Upper lobe of right lung (tissue), 1 donor: Measurements from ENCODE around the gene DAPP1. TPM values are rescaled to one million over a fixed set of nuclear protein-coding genes. Genes with fewer than 3 reads are reported as not detected.

Experiments used
- ATAC-seq: fragments of 200-7000 bp; cut with Tn5 transposase; one replicate; pipeline ENCODE4 v1.9.1; 2020; ENCODE audit warnings: mild to moderate bottlenecking, moderate library complexity
- DNase-seq: peaks from one replicate; pipeline ENCODE4 v3.0.0-alpha.2; 2020
- H3K27ac ChIP-seq: fragments of 200-600 bp; one replicate; pipeline ENCODE4 v1.8.0; 2022
- H3K27me3 ChIP-seq: fragments of 200-600 bp; one replicate; pipeline ENCODE4 v1.8.0; 2022; ENCODE audit warnings: mild to moderate bottlenecking
- H3K36me3 ChIP-seq: fragments of 200-600 bp; one replicate; pipeline ENCODE4 v1.8.0; 2022
- H3K4me1 ChIP-seq: fragments of 200-600 bp; one replicate; pipeline ENCODE4 v1.8.0; 2022
- H3K4me3 ChIP-seq: fragments of 200-600 bp; one replicate; pipeline ENCODE4 v1.8.0; 2022; ENCODE audit warnings: mild to moderate bottlenecking
- H3K9me3 ChIP-seq: fragments of 200-600 bp; one replicate; pipeline ENCODE4 v1.8.0; 2022
- intact Hi-C: fragments of 100-400 bp; cut with DNase I; formaldehyde crosslinking; loops from one replicate; pipeline ENCODE4 v1.11.0; 2022
- total RNA-seq: library from RNA; stranded (reverse); fragmentation: NEBNext Ultra II Directional; extraction: Animal tissue kit (Norgen Biotek cat#: 25700); gene quantifications from one replicate; pipeline ENCODE4 v1.2.1, GENCODE V29; 2021
- TF ChIP-seq, protein P1 (sequence below): fragments of 200-600 bp; IDR thresholded peaks from one replicate; pipeline ENCODE4 v1.8.0; 2022; ENCODE audit warnings: antibody characterized with exemption
- donor health status: DM: no; HTN: yes; CAD: no; lungs with severe emphysema.

DAPP1 gene
- total RNA-seq, 1 donor from 2014 or later, result 8.9 TPM

DNA sequence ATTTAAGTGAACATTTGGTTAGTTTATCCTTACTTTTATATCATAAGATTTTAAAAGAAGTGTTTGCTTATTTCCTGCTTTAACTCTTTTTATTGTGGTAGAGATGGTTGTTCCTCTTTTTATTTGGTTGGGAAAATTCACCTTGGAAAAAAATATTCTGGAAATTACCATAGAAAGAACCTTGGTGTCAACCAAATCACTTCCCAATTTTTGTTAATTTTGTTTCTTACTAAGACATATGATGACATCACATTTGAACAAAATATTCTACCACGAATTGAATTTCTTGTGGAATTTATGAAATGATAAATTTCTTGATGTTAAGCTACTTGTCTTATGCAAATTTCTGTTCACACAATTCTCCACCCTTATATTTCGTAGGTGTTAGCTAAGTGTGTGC, 43.9 kb downstream of the DAPP1 start:
- Histone ChIP-seq H3K36me3 (no peaks in the 10 kb centered on the region), H3K27ac (no peak overlapping the region), H3K27me3 (no peaks in the 10 kb centered on the region), H3K4me3 (no peak overlapping the region), H3K9me3 (no peaks in the 10 kb centered on the region), H3K4me1 (no peaks in the 10 kb centered on the region)
- ATAC-seq, result no peak
- intact Hi-C loops, result no loop called here
- TF ChIP-seq, protein P1, sequence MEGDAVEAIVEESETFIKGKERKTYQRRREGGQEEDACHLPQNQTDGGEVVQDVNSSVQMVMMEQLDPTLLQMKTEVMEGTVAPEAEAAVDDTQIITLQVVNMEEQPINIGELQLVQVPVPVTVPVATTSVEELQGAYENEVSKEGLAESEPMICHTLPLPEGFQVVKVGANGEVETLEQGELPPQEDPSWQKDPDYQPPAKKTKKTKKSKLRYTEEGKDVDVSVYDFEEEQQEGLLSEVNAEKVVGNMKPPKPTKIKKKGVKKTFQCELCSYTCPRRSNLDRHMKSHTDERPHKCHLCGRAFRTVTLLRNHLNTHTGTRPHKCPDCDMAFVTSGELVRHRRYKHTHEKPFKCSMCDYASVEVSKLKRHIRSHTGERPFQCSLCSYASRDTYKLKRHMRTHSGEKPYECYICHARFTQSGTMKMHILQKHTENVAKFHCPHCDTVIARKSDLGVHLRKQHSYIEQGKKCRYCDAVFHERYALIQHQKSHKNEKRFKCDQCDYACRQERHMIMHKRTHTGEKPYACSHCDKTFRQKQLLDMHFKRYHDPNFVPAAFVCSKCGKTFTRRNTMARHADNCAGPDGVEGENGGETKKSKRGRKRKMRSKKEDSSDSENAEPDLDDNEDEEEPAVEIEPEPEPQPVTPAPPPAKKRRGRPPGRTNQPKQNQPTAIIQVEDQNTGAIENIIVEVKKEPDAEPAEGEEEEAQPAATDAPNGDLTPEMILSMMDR, result no peak
- no peak for DNase-seq

DNA sequence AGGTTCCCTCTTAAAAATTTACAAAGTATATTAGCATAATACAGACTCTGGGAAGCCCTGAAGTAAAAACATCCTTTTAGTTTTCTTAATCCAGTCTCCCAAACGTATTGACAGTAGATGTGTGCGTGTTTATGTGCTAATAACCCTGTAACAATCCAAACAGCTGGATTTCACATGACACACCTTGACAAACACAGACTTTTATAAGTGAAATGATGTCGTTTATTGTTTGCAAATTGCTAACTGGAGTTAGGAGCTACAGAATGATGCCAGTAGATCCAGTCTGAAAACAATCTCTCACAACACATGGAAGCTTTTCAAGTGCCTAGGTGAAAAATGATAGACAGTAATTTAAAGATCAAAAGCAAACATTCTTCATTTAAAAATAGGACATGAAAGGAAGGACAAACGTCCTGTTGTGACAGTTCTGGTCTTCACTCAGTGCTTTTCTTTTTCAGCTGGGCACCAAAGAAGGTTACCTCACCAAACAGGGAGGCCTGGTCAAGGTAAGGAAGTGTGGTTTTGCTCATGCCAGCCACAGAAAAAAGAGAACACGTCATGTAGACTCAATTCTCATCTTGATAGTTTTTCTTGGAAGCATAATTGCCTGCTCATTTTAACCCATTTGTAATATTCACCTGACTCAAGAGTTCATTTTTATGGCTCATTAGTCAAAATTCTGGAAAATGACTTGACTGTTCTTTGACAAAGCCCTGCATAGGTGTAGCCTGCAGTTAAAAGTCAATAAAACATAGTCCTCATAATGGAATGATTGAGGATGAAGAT, 44.7 kb downstream of the DAPP1 start:
- intact Hi-C loops, result no loop called here
- Histone ChIP-seq H3K4me3 (no peak overlapping the region), H3K27me3 (no peaks in the 10 kb centered on the region), H3K36me3 (no peaks in the 10 kb centered on the region), H3K4me1 (no peaks in the 10 kb centered on the region), H3K27ac (no peak overlapping the region), H3K9me3 (no peaks in the 10 kb centered on the region)
- DNase-seq (no peak), ATAC-seq (no peak)
- TF ChIP-seq, protein P1, result no peak

GRCh38 chr4:99863804-99864203, 47.2 kb downstream of the DAPP1 start:
- intact Hi-C loops, result no loop called here
- no peak for ATAC-seq
- TF ChIP-seq, protein P1, result no peak

DNA sequence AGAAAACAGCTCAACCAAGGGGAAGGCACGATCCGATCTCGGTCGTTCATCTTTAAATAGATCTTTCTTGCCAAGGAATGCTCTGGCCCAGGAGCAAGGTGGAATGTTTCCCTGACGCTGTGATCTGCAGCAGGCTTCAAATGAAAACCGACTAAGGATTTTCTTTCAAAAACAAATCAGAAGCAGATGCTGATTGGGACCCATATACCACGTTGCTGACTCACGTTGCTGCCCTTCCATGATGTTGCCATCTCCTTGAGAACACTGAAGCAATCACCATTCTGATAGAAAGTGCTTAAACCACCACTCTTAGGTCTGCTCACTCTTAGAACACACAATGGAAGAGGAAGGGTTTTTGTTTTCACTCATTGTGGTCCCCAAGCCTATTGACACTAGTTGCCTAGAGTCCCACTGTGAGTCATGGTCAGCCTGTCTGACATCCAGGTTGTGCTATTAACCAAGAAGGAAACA, 51.5 kb downstream of the DAPP1 start:
- no peak for ATAC-seq
- no peak overlapping the region for H3K27ac ChIP-seq
- no peaks in the 10 kb centered on the region for H3K27me3 ChIP-seq
- intact Hi-C loops, result no loop called here
- H3K4me1 ChIP-seq, result no peaks in the 10 kb centered on the region
- DNase-seq, result no peak
- no peaks in the 10 kb centered on the region for H3K9me3 ChIP-seq
- TF ChIP-seq, protein P1, result no peak
- no peak overlapping the region for H3K4me3 ChIP-seq
- no peaks in the 10 kb centered on the region for H3K36me3 ChIP-seq

More at GRCh38 chr4:99863804-99864203, 47.2 kb downstream of the DAPP1 start:
- H3K36me3 ChIP-seq, result no peaks in the 10 kb centered on the region
- H3K27me3 ChIP-seq, result no peaks in the 10 kb centered on the region
- H3K4me1 ChIP-seq, result no peaks in the 10 kb centered on the region
- no peak for DNase-seq
- no peak overlapping the region for H3K27ac ChIP-seq
- no peaks in the 10 kb centered on the region for H3K9me3 ChIP-seq
- no peak overlapping the region for H3K4me3 ChIP-seq

DNA sequence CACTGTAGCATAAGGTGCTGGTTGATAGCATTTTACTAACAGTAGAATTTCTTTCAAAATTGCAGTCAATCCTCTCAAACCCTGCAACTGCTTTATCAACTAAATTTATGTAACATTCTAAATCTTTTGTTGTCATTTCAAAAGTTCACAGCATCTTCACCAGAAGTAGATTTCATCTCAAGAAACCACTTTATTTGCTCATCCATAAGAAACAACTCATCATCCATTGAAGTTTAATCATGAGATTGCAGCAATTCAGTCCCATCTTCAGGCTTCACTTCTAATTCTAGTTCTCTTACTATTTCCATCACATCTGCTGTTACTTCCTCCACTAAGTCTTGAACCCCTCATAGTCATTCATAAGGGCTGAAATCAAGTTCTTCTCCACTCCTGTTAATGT, 55.9 kb downstream of the DAPP1 start:
- Histone ChIP-seq H3K9me3 (no peaks in the 10 kb centered on the region), H3K4me1 (no peaks in the 10 kb centered on the region), H3K27ac (no peak overlapping the region), H3K27me3 (no peaks in the 10 kb centered on the region), H3K36me3 (peaks cover 17% of the 10 kb centered on the region), H3K4me3 (no peak overlapping the region)
- DNase-seq, result no peak
- no peak for ATAC-seq
- intact Hi-C loops, result no loop called here
- TF ChIP-seq, protein P1, result no peak
